NCI-H2171 (cell line): ENCODE results near the gene PRODH.
"Not testable (repeated sequence)": the region's sequence is repeated elsewhere in the genome, so short reads cannot be mapped to it uniquely, and the experiment has no call there.

Source experiments
- DNase-seq: peaks from one replicate; lab custom pipeline; 2025; lab: John Stamatoyannopoulos, UW

PRODH gene

GRCh38 chr22:18968011-18968749 lies 32.1 kb upstream of the PRODH start:
- no peak for DNase-seq

- DNase-seq, result not testable (repeated sequence)
These were observed 31.4 kb upstream of the PRODH start for GRCh38 chr22:18967391-18968010.

- no peak for DNase-seq
These were observed 30.7 kb upstream of the PRODH start for GRCh38 chr22:18966748-18967147.

- DNase-seq, result no peak
These were observed 29.7 kb upstream of the PRODH start for GRCh38 chr22:18965526-18966421.

- DNase-seq, result not testable (repeated sequence)
These were observed 28.6 kb upstream of the PRODH start for GRCh38 chr22:18964501-18965265.

- not testable (repeated sequence) for DNase-seq
These were observed 28.0 kb upstream of the PRODH start for GRCh38 chr22:18964051-18964450.

DNA sequence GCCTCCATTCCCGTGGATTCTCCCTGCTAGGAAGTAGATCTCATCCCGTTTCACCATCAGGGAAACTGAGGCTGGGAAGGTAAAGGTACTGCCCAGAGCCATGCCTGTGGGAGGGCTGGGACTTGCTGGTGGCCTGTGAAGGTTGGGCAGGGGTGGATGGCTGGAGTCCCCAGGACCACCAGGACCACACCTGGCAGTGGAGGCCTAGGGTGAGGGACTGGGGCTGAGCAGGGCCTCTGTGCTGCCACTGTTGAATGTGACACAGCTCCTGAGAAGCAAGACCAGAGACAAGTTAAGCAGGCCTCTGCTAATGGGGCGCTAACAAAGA lies 26.2 kb upstream of the PRODH start:
- DNase-seq, result no peak

- DNase-seq, result not testable (repeated sequence)
These were observed 25.7 kb upstream of the PRODH start for GRCh38 chr22:18961632-18962307.

GRCh38 chr22:18961201-18961600 lies 25.1 kb upstream of the PRODH start:
- not testable (repeated sequence) for DNase-seq

GRCh38 chr22:18960166-18960820 lies 24.2 kb upstream of the PRODH start:
- not testable (repeated sequence) for DNase-seq

GRCh38 chr22:18959741-18960140 lies 23.6 kb upstream of the PRODH start:
- not testable (repeated sequence) for DNase-seq

DNA sequence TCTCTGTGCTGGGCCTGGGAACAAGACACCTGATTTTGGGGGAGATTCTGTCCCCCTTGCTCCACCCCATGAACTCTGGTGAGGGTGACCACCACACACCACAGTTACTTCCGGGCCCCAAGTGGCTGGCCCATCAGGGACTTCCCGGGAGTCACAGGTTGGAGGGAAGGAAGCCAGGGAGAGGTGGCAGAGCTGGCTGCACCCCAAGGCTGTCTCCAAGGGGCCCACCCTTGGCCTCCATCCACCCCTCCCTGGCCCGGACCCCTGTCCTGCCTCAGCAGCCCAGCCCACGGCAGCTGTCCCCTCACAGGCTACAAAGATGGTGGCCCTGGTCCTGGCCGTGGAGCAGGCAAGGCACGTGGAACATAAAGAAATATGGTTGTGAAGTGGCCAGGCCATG lies 23.2 kb upstream of the PRODH start:
- not testable (repeated sequence) for DNase-seq

DNA sequence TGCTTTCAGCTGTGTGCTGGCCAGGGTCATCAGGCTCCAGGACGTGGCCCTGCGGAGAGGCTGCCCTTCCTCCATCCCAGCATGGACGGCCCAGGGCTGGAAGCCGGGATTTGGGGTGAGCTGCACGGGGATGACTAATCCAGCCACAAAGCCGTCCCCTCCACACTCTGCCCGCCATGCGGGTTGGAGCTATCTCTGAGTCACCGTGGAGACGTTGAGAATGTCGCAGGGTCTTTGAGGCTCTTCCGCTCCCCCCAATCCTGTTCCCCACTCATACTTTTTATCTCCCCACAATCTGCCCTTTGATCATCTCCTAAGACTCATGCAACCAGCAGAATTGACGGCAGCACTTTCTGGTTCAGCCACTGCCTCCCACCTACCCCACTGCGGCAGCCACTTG lies 22.6 kb upstream of the PRODH start:
- not testable (repeated sequence) for DNase-seq

- not testable (repeated sequence) for DNase-seq
These were observed 22.2 kb upstream of the PRODH start for GRCh38 chr22:18958321-18958705.

- not testable (repeated sequence) for DNase-seq
These were observed 21.7 kb upstream of the PRODH start for GRCh38 chr22:18957621-18958320.

DNA sequence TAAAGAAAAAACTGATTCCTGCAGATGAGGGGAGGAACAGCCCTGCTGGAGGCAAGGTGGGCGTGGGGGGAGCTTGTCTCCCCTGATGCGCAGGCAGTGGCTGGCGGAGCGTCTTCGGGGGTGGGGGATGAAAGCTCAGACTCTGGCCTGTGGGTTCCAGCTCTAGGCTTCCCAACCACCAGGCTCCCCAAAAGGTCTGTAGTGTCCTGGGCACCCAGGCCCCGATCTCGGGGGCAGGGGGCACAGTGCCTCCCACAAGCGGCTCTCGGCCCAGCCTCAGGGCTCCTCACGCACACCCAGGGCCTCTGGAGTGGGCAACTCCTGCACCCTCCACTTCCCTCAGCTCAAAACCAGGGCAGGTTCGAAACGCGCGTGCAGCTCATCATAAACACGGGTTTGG lies 20.9 kb upstream of the PRODH start:
- not testable (repeated sequence) for DNase-seq

- not testable (repeated sequence) for DNase-seq
These were observed 20.2 kb upstream of the PRODH start for GRCh38 chr22:18956121-18956895.

DNA sequence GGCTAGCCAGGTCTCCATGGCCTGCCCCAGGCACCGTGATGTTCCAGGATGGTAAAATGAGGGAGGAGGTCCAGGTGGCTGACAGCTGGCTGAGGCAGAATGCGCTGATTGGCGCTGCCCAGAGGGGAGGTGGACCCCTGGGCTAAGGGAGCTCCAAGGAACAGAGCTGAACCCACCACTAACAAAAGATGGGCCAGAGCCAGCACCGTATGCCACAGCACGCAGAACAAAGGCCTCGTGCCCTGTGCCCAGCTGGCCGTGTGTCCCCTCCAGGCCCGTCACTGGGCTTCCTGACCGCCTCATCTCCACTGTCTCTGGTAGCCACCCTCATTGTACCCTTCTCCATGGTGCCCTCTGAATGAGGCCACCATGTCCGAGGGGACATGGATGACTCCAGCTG lies 19.6 kb upstream of the PRODH start:
- DNase-seq, result no peak

DNA sequence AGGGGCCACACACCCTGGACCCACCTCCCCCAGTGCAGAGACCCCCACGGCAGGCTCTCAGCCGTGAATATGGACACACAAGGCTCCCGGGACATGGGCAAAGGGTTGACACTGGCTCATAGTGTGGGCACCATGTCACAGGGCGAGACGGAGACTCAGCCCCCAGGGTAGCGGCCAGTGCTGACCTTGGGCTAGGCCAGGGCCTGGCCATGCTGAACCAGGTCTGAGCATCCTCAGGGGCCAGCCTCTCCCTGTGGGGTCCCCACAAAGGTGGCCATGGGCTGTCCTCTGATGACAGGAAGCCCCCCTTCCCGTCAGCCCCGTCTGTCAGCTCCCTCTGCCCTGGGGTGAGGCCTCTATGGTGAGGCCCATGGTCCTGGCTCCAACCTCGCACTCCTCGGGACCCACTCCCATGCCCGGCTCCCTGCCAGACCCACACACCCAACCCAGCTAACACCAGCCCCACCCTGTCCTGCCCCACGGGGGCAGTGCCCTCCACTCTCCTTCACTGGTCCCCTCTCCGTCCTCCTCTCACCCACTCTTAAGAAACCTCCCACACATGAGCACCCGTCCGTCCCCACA lies 19.0 kb upstream of the PRODH start:
- no peak for DNase-seq
